HG03139 (cell line): ENCODE measurements around the gene DPEP2NB.
"Not testable (repeated sequence)": the region's sequence is repeated elsewhere in the genome, so short reads cannot be mapped to it uniquely, and the experiment has no call there.

Experiments used
- ATAC-seq: cut with Tn5 transposase; IDR thresholded peaks from one replicate; pipeline ENCODE4 v1.9.1; 2021; ENCODE audit not compliant: unreplicated experiment

DPEP2NB gene

GRCh38 chr16:68019167-68019680 is 3.5 kb upstream of the DPEP2NB start:
- no peak for ATAC-seq

- no peak for ATAC-seq
Measured at GRCh38 chr16:68013440-68013839, 2.3 kb downstream of the DPEP2NB start.

- ATAC-seq: not testable (repeated sequence)
Measured at GRCh38 chr16:68009872-68010271, 5.8 kb downstream of the DPEP2NB start.

GRCh38 chr16:68009157-68009735 is 6.5 kb downstream of the DPEP2NB start:
- ATAC-seq: no peak

GRCh38 chr16:68005786-68006286 is 9.9 kb downstream of the DPEP2NB start:
- ATAC-seq: no peak

- ATAC-seq: no peak
Measured at GRCh38 chr16:68005211-68005610, 10.5 kb downstream of the DPEP2NB start.

- ATAC-seq: no peak
Measured at GRCh38 chr16:68003031-68003430, 12.7 kb downstream of the DPEP2NB start.

- no peak for ATAC-seq
Measured at GRCh38 chr16:68000450-68000849, 15.3 kb downstream of the DPEP2NB start.

GRCh38 chr16:67999985-68000384 is 15.7 kb downstream of the DPEP2NB start:
- ATAC-seq: no peak

GRCh38 chr16:67998779-67999688 is 16.7 kb downstream of the DPEP2NB start, which contains the start of gene DPEP2:
DPEP2 (minus strand) TSS chr16:67999484; CDS start chr16:67993212, 6,272 bp downstream.
- ATAC-seq: not testable (repeated sequence)

GRCh38 chr16:67998231-67998778 is 17.4 kb downstream of the DPEP2NB start:
- not testable (repeated sequence) for ATAC-seq

GRCh38 chr16:67996666-67997065 is 19.0 kb downstream of the DPEP2NB start:
- ATAC-seq: no peak

- ATAC-seq: no peak
Measured at GRCh38 chr16:67995423-67995822, 20.3 kb downstream of the DPEP2NB start.

- ATAC-seq: not testable (repeated sequence)
Measured at GRCh38 chr16:67994040-67994408, 21.7 kb downstream of the DPEP2NB start.

- peak; percentile 67 for ATAC-seq
Measured at GRCh38 chr16:67993207-67994039, 22.3 kb downstream of the DPEP2NB start.

GRCh38 chr16:67992661-67993206 is 23.0 kb downstream of the DPEP2NB start:
- ATAC-seq: no peak

GRCh38 chr16:67990018-67990386 is 25.7 kb downstream of the DPEP2NB start:
- ATAC-seq: no peak

- ATAC-seq: no peak
Measured at GRCh38 chr16:67989322-67990017, 26.2 kb downstream of the DPEP2NB start.

- ATAC-seq: no peak
Measured at GRCh38 chr16:67988675-67989074, 27.0 kb downstream of the DPEP2NB start.
